ENCODE measurements around the gene NSUN7. TPM values are rescaled to one million over a fixed set of nuclear protein-coding genes. Genes with fewer than 3 reads are reported as not detected.

NSUN7 gene
- total RNA-seq, 1 experiment from 2014 or later: not detected

DNA sequence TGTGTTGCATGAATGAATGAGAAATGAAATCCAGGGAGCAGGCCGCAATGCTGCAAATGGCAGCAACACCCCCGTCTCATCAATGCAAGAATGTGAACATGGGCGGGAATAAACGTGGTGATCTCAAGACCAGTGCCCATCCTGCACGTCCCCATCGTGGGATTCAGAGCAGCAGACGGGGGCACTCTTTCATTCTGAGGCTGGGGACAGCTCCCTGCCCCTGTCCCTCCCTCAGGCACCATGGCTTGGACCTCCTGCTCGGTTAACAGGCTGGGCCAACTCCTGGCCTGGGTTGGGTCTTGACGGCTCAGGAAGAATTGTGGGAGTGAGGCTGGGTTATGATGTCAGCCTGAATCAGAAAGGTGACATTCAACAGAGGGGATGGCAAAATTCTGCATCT, 78.9 kb downstream of the NSUN7 start:
- DNase-seq: no peak
- Histone ChIP-seq H3K36me3 (ENCODE audit: insufficient read depth, low read length) (no peaks in the 10 kb centered on the region), H3K79me2 (ENCODE audit: low read length) (no peaks in the 10 kb centered on the region), H3K4me3 (ENCODE audit: low read length) (no peak overlapping the region), H3K9me3 (ENCODE audit: low read length) (no peaks in the 10 kb centered on the region), H4K20me1 (ENCODE audit: insufficient read depth, low read depth, low read length) (no peaks in the 10 kb centered on the region), H3K27ac (ENCODE audit: low read length) (no peak overlapping the region), H3K27me3 (ENCODE audit: low read length) (no peaks in the 10 kb centered on the region), H3K9me2 (replicated peaks; ENCODE audit: insufficient read depth, low read length) (no peaks in the 10 kb centered on the region), H3K4me1 (ENCODE audit: low read length) (peaks cover 3% of the 10 kb centered on the region; the same call in 1 of the 2 replicates), H2AFZ (ENCODE audit: low read length) (no peak overlapping the region), H3K4me2 (ENCODE audit: low read depth, low read length, poor library complexity, severe bottlenecking) (no peak overlapping the region), H3K9ac (ENCODE audit: low read length) (no peak overlapping the region)

DNA sequence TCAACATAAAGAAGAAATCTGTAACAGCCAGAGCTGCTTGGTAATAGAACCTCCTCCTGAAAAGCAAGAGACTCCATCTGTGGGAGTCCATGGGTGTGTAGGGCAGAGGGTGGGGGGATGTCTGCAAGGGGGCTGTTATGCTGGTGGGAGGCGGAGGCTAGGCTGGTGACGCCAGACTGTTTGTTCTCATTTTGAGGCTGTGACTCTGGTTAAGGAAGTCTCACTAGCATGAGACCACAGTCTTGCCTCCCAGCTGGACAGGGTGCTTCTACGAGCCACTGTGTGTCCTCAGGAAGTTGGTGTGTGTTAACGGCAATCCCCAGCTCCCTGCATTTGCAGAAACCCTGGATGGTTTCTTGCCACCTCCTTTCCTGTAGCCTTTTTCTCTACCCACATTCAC, 79.8 kb downstream of the NSUN7 start:
- Histone ChIP-seq H3K9me2 (replicated peaks; ENCODE audit: insufficient read depth, low read length) (no peaks in the 10 kb centered on the region), H3K9me3 (ENCODE audit: low read length) (no peaks in the 10 kb centered on the region), H3K27me3 (ENCODE audit: low read length) (no peaks in the 10 kb centered on the region), H3K27ac (ENCODE audit: low read length) (no peak overlapping the region), H3K4me1 (ENCODE audit: low read length) (peaks cover 3% of the 10 kb centered on the region; the same call in 1 of the 2 replicates), H3K4me3 (ENCODE audit: low read length) (no peak overlapping the region), H4K20me1 (ENCODE audit: insufficient read depth, low read depth, low read length) (no peaks in the 10 kb centered on the region), H3K79me2 (ENCODE audit: low read length) (no peaks in the 10 kb centered on the region), H3K4me2 (ENCODE audit: low read depth, low read length, poor library complexity, severe bottlenecking) (no peak overlapping the region), H2AFZ (ENCODE audit: low read length) (no peak overlapping the region), H3K9ac (ENCODE audit: low read length) (no peak overlapping the region), H3K36me3 (ENCODE audit: insufficient read depth, low read length) (no peaks in the 10 kb centered on the region)
- DNase-seq: no peak

DNA sequence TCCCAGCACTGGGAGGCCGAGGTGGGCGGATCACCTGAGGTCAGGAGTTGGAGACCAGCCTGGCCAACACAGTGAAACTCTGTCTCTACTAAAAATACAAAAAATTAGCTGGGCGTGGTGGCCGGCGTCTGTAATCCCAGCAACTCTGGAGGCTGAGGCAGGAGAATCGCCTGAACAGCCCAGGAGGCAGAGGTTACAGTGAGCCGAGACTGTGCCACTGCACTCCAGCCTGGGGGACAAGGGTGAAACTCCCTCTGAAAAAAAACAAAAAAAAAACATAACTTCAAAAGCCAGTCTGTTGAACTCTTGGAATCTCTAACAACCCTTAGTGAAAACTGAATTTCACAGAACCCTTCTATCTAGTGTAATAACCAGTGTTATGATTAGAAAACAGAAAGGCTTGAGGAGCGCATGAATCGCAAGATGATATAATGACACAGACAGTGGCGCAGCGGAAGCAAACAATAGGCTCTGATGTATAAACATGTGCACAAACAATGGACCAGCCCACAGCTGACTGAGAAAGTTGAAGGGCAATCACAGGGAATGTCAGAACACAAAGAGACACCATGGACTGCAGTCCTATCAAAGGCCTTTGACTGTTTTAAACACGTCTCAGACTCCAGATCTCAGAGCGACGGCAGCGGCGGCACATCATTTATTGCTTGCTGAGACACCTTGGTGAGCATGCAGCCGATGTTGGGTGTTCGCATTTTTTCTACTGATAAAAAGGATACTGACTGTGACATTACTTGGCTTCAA, 81.6 kb downstream of the NSUN7 start:
- Histone ChIP-seq H3K79me2 (ENCODE audit: low read length) (no peaks in the 10 kb centered on the region), H3K9me2 (replicated peaks; ENCODE audit: insufficient read depth, low read length) (no peaks in the 10 kb centered on the region), H3K4me2 (ENCODE audit: low read depth, low read length, poor library complexity, severe bottlenecking) (no peak overlapping the region), H3K9ac (ENCODE audit: low read length) (no peak overlapping the region), H3K4me1 (ENCODE audit: low read length) (no peaks in the 10 kb centered on the region), H3K27ac (ENCODE audit: low read length) (no peak overlapping the region), H3K36me3 (ENCODE audit: insufficient read depth, low read length) (no peaks in the 10 kb centered on the region), H2AFZ (ENCODE audit: low read length) (no peak overlapping the region), H3K4me3 (ENCODE audit: low read length) (no peak overlapping the region), H4K20me1 (ENCODE audit: insufficient read depth, low read depth, low read length) (no peaks in the 10 kb centered on the region), H3K27me3 (ENCODE audit: low read length) (no peaks in the 10 kb centered on the region), H3K9me3 (ENCODE audit: low read length) (no peaks in the 10 kb centered on the region)
- DNase-seq: no peak

DNA sequence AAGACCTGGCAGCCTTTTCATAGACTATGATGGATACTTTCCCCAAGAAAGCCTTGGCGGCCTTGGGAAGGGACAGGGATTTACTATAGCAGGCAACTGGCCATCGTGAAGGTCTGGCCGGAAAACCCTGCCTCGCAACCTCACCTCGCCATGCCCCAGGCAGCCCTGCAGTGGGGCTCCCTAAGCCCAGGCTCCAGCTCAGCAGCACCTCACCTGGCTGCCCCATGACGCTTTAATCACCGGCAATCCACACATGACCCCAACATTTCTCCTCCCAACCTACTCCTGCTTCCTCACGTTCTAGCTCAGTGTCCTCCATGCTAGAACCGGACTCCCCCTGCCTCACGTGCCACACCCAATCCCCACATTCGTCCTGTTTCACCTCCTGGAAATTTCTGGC, 82.4 kb downstream of the NSUN7 start:
- no peaks in the 10 kb centered on the region for H3K27me3 ChIP-seq (ENCODE audit: low read length)
- H3K36me3 ChIP-seq (ENCODE audit: insufficient read depth, low read length): no peaks in the 10 kb centered on the region
- H3K4me2 ChIP-seq (ENCODE audit: low read depth, low read length, poor library complexity, severe bottlenecking): no peak overlapping the region
- no peak overlapping the region for H3K4me3 ChIP-seq (ENCODE audit: low read length)
- H3K4me1 ChIP-seq (ENCODE audit: low read length): no peaks in the 10 kb centered on the region
- H3K27ac ChIP-seq (ENCODE audit: low read length): no peak overlapping the region
- no peak overlapping the region for H2AFZ ChIP-seq (ENCODE audit: low read length)
- no peak overlapping the region for H3K9ac ChIP-seq (ENCODE audit: low read length)
- DNase-seq: no peak
- H3K9me3 ChIP-seq (ENCODE audit: low read length): no peaks in the 10 kb centered on the region
- no peaks in the 10 kb centered on the region for H3K79me2 ChIP-seq (ENCODE audit: low read length)
- H3K9me2 ChIP-seq (replicated peaks; ENCODE audit: insufficient read depth, low read length): no peaks in the 10 kb centered on the region
- H4K20me1 ChIP-seq (ENCODE audit: insufficient read depth, low read depth, low read length): no peaks in the 10 kb centered on the region

DNA sequence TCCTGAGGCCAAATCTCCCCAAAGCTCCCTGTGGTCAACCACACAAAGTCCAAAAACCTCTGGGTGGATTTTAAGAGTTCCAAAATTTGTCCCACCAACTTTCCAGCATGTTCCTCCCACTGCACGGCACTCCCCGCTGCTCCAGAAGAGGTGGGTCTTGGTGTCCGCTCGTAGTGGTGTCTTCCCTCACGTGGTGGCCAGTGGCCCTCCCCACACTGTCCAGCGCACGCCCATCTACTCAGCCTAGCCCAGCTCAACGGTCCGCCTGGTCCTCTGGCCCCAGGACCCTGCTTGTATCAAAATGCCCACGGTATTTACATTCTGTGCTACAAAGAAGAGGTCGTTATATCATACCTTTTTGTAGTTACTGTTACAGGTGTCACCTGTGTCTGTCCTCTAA, 83.5 kb downstream of the NSUN7 start:
- Histone ChIP-seq H3K27ac (ENCODE audit: low read length) (no peak overlapping the region), H3K9me2 (replicated peaks; ENCODE audit: insufficient read depth, low read length) (no peaks in the 10 kb centered on the region), H2AFZ (ENCODE audit: low read length) (no peak overlapping the region), H3K9me3 (ENCODE audit: low read length) (no peaks in the 10 kb centered on the region), H4K20me1 (ENCODE audit: insufficient read depth, low read depth, low read length) (no peaks in the 10 kb centered on the region), H3K79me2 (ENCODE audit: low read length) (no peaks in the 10 kb centered on the region), H3K4me3 (ENCODE audit: low read length) (no peak overlapping the region), H3K36me3 (ENCODE audit: insufficient read depth, low read length) (no peaks in the 10 kb centered on the region), H3K4me1 (ENCODE audit: low read length) (no peaks in the 10 kb centered on the region), H3K9ac (ENCODE audit: low read length) (no peak overlapping the region), H3K4me2 (ENCODE audit: low read depth, low read length, poor library complexity, severe bottlenecking) (no peak overlapping the region), H3K27me3 (ENCODE audit: low read length) (no peaks in the 10 kb centered on the region)
- DNase-seq: no peak

DNA sequence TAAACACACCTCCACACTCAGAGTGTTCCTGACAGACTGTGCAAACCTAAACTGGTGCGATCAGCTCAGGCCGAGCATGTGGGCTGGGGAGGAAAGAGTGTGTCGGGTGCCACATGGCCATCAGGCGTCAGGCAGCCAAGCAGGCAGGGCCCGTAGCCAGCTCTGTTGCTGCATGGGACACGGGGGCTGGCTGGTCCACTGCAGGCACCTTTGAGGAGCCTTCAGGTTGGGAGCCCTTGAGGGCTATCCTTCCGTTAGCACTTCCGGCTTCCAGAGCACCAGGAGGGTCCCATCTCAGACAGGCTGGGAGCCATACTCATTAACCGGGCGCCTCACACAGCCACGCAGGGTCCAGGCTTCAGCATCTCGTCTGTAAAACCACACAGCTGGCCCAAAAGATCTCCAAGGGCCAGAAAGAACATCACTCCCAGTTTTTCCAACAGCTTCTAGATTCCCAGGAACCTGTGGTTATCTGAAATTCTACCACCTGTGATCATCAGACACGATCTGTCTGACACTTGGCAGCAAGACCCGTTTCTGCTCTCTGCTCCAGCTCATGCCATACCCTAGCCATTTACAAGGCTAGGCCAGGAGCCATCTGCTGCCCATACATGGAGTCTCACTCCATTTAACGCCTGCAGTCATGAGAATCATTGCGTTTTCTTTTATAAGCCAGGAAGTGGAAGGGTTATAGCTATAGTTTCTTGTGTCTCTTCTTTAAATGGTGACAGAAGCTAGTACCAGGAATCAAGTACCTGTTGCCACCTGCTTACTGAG, 87.5 kb downstream of the NSUN7 start:
- H3K4me2 ChIP-seq (ENCODE audit: low read depth, low read length, poor library complexity, severe bottlenecking): no peak overlapping the region
- DNase-seq: no peak
- H3K27me3 ChIP-seq (ENCODE audit: low read length): no peaks in the 10 kb centered on the region
- no peaks in the 10 kb centered on the region for H3K4me1 ChIP-seq (ENCODE audit: low read length)
- H4K20me1 ChIP-seq (ENCODE audit: insufficient read depth, low read depth, low read length): no peaks in the 10 kb centered on the region
- H2AFZ ChIP-seq (ENCODE audit: low read length): no peak overlapping the region
- H3K9ac ChIP-seq (ENCODE audit: low read length): no peak overlapping the region
- no peak overlapping the region for H3K4me3 ChIP-seq (ENCODE audit: low read length)
- no peaks in the 10 kb centered on the region for H3K36me3 ChIP-seq (ENCODE audit: insufficient read depth, low read length)
- H3K79me2 ChIP-seq (ENCODE audit: low read length): no peaks in the 10 kb centered on the region
- H3K9me3 ChIP-seq (ENCODE audit: low read length): no peaks in the 10 kb centered on the region
- H3K27ac ChIP-seq (ENCODE audit: low read length): no peak overlapping the region
- no peaks in the 10 kb centered on the region for H3K9me2 ChIP-seq (replicated peaks; ENCODE audit: insufficient read depth, low read length)

DNA sequence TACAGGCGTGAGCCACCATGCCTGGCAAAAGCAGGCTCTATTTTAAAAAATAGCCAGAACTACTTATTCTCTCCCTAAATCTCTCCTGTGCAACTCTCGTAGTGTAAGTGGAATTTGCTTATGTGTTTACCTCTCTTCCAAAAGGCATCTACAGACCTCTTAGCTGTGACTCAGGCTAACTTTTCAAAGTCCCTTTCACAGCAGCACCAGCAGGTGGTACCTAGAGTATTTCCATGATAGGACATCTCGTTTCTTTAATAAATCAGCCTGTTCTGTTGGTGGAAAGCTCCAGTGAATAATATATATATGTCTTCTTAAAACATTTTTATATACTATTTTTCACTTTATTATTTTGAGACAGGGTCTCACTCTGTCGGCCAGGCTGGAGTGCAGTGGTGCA, 89.0 kb downstream of the NSUN7 start:
- DNase-seq: peak; percentile 47
- Histone ChIP-seq H3K4me1 (ENCODE audit: low read length) (no peaks in the 10 kb centered on the region), H3K27me3 (ENCODE audit: low read length) (no peaks in the 10 kb centered on the region), H4K20me1 (ENCODE audit: insufficient read depth, low read depth, low read length) (no peaks in the 10 kb centered on the region), H3K4me2 (ENCODE audit: low read depth, low read length, poor library complexity, severe bottlenecking) (no peak overlapping the region), H3K79me2 (ENCODE audit: low read length) (no peaks in the 10 kb centered on the region), H3K9me3 (ENCODE audit: low read length) (no peaks in the 10 kb centered on the region), H3K27ac (ENCODE audit: low read length) (no peak overlapping the region), H3K36me3 (ENCODE audit: insufficient read depth, low read length) (no peaks in the 10 kb centered on the region), H3K4me3 (ENCODE audit: low read length) (no peak overlapping the region), H3K9ac (ENCODE audit: low read length) (no peak overlapping the region), H3K9me2 (replicated peaks; ENCODE audit: insufficient read depth, low read length) (no peaks in the 10 kb centered on the region), H2AFZ (ENCODE audit: low read length) (no peak overlapping the region)

DNA sequence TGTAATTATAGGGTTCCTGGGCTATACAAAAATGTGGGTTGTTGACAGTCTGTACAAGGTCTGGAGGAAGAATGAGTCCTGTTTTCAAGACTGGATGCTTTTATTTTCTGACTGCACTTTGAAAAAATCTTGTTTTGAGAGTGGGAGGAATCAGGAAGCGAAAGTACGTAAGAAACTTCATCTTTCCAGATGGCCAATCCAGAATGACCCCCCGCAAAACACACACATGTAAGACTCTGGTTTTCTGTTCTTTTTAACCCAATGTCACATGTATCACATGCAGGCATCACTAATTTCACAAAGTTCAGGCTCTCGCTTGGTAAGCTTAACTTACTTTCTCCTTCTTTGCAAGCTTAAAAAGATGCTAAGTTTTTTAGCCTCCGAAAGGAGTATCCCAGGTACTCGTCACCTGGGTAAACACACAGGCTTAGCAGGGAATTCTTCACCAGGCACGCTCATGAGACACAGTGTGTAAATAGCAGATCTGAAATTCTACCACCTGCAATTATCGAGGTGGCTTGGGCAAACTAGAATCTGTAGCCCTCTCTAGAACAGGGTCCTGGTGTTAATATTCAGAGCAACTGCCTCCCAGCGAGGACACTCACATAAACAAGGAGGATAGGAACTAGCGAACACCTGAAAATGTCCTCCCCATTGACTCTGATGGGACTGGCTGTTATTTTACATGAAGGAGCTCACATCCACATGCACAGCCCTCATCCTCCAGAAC, 90.7 kb downstream of the NSUN7 start:
- Histone ChIP-seq H3K27me3 (ENCODE audit: low read length) (no peaks in the 10 kb centered on the region), H3K36me3 (ENCODE audit: insufficient read depth, low read length) (no peaks in the 10 kb centered on the region), H3K27ac (ENCODE audit: low read length) (no peak overlapping the region), H3K9ac (ENCODE audit: low read length) (no peak overlapping the region), H3K9me2 (replicated peaks; ENCODE audit: insufficient read depth, low read length) (no peaks in the 10 kb centered on the region), H3K4me2 (ENCODE audit: low read depth, low read length, poor library complexity, severe bottlenecking) (no peak overlapping the region), H3K9me3 (ENCODE audit: low read length) (no peaks in the 10 kb centered on the region), H3K79me2 (ENCODE audit: low read length) (no peaks in the 10 kb centered on the region), H3K4me3 (ENCODE audit: low read length) (no peak overlapping the region), H2AFZ (ENCODE audit: low read length) (no peak overlapping the region), H3K4me1 (ENCODE audit: low read length) (no peaks in the 10 kb centered on the region), H4K20me1 (ENCODE audit: insufficient read depth, low read depth, low read length) (no peaks in the 10 kb centered on the region)
- no peak for DNase-seq
